HG02943 (cell line): Measurements from ENCODE around the gene ABCG1.

Experiments
- ATAC-seq: cut with Tn5 transposase; IDR thresholded peaks from one replicate; pipeline ENCODE4 v1.9.1; 2021; ENCODE audit warnings: mild to moderate bottlenecking, low read depth, moderate library complexity; ENCODE audit not compliant: unreplicated experiment

The ABCG1 gene

DNA sequence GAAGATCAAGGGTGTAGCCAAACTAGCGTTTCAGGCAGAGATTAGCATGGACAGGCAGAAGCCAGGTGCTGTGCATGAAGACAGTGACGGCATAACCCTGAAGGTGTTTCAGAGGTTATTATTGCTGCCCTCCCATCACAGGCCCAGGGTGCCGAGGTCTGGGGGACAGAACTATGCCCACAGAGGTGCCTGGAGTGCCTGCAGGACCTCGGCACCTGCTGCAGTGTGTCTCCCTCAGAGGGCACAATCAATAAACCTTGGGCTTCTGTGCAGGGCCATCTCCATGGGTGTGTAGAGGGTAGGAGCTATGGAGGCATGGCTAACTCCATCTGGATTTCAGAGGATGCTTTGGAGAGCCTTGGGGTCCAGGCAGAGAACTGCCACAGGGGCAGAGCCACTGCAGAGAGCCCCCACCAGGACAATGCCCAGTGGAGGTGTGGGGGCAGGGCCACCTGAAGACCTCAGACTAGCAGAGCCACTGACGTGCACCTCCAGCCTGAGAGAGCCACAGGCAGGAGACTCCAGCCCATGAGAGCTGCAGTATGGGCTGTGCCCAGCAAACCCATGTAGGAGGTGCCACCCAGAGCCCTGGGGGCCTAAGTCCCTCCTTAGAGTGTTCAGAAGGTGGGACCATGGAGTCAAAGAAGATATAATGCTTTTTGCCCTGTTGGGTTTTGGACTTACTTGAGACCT, 5.7 kb upstream of the ABCG1 start:
- ATAC-seq, result no peak

DNA sequence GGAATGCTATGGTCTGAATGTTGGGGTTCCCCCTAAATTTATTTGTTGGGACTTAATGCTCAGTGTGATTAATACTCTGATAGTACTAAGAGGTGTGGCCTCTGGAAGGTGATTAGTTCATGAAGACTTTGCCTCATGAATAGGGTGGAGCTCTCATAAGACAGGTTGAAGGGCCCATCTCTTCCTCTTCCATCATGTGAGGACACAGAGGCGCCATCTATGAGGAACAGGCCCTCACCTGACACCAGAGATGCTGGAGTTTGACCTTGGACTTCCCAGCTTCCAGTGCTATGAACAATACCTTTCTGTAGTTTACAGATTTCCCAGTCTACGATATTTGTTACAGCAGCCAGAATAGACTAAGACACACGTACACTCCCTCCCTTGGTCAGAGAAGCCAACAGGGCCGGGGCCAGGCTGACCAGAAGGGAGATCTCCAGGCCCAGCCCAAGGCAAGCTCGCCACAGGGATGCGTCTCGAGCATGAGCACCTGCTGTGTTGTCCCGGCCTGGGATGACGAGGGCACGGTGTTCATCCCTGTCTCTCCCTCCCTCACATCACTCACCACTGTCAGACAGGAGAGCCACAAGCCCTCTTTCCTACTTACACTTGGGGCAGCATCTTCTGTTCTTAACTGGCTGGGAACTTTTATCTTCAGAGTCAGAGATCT, 4.7 kb upstream of the ABCG1 start:
- no peak for ATAC-seq

DNA sequence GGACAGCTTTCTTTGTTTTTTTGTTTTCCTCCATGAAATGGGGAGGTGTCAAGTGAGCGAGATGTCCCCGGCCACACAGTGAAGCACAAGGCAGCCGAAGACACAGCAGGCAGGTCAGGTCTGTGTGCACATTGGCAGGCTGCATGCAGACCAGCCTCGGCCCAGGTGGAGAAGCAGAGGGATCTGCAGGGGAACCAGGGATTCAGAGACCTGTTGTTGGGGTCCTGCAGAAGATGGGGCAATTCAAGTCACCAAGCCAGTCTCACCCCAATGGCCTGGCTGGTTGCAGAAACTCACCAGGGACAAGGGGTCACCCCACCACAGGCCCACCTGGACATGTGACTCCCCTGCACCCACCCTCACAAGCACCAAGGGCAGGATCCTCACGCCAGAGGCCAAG, 4.0 kb upstream of the ABCG1 start:
- no peak for ATAC-seq

DNA sequence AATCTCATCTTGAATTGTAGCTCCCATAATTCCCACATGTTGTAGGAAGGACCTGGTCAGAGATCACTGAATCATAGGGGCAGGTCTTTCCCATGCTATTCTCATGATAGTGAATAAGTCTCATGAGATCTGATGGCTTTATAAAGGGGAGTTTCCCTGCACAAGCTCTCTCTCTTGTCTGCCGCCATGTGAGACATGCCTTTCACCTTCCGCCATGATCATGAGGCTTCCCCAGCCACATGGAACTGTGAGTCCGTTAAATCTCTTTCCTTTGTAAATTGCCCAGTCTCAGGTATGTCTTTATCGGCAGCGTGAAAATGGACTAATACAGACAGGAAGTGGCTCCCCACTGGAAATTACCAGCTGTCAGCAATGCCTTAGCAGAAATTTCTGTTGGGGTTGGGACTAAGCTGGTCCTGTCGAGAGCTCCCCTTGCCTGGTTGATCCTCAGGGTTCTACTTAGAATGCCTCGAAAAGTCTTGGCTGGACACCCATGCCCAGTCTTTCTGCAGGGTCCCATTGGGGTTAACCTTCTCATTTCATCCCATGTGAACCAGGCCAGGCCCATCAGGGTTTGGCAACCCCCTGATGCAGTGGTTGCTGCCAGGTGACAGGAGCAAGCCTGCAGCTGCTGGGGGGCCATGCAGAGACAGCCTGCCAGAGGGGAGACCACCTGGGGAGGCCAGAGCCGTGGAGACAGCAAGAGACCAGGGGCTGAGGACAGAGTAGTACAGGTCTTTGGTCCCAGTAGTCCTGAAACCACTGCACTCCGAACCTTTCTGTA, 2.8 kb upstream of the ABCG1 start:
- ATAC-seq, result no peak

DNA sequence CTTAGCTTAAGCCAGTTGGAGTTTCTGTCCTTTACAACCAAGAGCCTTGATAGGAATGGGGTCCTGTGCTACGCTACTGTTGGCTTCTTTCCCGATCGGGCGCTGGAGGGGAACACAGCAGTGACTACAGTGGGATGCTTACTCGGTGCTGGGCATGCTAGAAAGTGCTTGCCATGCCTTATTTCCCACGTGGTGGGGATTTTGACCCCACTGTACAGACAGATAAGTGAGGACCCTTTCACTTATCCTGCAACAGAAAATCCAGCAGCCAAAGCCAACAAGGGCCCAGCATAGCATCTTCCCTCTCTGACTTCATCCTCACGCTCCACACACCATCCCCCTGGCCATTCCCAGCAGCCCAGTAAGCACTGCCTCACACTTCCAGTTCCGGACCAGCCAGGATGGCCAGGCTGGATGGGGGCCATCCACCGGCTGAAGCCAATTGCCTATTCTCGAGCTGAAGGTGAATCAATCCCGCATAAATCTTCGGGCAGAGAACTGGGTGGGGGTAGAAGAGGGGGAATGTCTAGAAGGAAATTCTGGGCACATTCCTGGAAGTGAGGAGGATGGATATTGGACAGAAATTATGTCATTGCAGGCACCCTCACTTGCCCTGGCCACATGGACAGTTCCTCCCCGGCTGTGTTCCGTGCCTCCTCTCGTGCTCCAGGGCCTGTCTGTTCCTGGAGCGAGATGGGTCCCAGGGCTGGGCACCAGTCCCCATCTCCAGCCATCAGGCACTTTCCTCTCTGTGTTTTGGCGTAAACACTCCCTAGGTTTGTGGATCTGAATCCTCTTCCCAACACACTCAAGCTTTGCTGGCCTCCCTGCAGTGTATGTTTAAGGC, 2.0 kb upstream of the ABCG1 start:
- ATAC-seq, result no peak

DNA sequence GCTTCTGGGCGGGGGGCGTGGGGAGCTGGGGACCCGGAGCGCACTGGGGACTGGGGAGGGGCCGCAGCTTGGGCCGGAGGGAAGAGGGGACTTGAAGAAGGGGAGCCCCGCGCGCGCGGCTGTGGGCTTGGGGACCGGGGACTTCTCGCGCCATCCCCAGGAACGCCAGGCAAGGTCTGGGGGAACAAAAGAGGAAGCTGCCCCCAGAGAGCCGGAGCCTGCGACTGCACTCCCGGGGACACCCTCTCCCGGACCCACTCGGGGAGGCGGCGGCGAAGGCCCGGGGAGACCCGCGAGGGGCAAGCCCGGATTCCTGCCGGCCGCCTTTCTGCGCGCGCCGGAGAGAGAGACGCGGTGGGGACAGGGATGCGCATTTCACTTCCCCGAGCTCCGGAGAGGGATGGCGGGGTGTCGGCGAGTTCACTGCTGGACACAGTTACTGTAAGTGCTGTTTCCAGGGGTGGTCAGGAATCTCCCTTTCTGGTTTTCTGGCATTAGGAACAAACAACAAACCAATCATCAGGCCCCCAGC, 732 bp downstream of the ABCG1 start:
- no peak for ATAC-seq

DNA sequence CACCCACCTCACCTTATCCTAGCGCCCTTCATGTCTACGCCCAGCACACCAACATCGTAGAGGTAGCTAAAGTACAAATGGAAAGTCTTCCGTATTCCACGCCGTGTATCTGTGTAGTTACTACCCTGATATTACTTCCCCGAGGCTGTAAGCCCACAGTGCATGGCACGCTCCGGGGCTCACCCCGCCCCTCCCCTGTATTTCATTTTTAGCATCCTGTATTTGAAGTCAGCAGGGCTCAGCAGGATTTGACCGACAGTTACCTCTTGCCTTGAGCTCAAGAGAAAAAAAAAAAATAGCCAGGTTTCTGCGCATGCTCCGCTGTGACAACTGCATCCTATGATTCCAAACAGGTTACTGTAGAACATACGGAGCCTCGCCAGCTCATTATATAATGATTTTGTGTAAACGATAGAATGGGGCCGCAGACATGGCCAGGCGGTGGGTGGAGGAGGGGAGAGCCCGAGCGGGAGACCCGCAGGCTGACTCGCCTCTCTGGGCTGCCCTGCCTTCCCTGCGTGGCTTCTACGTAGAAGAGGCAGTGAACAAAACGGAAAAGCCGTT, 1.3 kb downstream of the ABCG1 start:
- no peak for ATAC-seq

DNA sequence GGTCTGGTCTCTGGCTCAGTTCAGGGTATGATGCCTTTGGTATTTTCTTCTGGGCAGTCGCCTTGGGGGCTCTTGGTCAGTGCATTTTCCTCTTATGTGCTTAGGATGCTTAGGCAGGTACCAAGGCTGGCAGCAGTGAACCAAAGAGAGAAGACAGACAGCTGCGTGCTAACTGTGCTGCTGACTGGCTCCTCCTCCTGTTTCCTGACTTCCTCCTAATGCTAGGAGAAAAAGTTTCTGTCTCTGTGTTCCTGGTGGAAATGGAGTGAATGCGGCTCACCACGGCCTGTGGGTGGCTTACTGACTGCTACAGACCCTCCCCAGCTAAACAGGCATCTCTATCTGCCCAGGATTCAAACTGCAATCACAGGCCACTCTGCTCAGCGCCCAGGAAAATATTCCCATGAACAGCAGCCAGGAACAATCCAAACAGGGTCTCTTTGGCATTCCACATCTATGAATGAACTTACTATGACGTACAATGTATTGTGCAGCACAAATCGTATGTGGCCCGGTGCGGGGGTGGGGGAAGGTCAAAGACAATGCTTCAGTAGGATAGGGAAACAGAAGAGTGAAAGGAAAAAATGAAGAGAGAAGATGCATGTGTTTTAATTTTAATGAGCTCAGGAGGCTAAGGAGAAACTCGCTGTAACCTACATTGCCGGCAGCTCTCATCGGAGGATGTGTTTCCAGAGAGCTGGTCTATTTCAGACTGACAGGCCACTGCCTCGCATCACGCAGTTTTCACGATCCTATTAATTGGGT, 2.8 kb downstream of the ABCG1 start:
- no peak for ATAC-seq

DNA sequence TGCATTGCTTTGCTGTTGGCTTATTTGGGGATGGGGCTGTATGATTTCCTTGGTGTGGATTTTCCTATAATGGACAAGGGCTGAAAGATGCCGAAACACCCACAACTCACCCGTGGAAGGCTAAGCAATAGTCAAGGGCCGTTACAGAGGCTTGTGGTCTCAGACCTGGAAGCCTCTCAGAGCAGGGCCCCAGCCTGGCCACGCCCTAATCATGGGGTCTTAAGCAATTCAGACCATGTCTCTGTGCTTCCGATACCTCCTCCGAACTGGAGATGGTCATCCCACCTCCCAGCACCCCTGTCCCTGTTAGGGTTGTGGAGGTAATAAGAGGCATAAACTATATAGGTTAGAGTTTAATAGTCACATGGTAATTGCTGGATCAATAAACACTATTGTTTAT, 3.4 kb downstream of the ABCG1 start:
- no peak for ATAC-seq

DNA sequence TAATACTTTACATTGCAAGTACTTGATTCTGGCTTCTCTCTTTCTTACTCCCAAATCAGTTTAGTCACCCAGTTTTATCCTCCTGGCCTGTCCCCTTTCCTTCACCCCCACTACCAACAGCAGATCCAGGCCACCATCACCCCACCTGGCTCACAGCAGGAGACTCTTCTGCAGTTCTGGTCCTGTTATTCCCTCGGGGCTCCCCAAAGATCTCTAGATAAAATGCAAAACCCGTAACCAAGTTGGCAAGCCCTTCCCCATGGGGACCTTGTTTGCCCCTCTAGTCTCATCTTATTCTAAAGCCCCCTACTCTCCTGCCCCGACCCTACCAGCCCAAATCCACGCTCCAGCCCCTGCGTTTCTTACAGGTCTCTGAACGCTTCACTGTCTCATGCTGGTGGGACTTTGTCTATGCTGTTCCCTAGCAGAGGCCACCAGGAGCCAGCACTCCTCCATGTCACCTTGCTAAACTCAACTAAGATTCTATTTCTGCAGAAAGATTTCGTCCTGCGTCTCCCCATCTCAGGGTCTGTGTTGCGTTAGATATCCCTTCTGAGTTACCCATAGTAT, 4.0 kb downstream of the ABCG1 start:
- no peak for ATAC-seq

DNA sequence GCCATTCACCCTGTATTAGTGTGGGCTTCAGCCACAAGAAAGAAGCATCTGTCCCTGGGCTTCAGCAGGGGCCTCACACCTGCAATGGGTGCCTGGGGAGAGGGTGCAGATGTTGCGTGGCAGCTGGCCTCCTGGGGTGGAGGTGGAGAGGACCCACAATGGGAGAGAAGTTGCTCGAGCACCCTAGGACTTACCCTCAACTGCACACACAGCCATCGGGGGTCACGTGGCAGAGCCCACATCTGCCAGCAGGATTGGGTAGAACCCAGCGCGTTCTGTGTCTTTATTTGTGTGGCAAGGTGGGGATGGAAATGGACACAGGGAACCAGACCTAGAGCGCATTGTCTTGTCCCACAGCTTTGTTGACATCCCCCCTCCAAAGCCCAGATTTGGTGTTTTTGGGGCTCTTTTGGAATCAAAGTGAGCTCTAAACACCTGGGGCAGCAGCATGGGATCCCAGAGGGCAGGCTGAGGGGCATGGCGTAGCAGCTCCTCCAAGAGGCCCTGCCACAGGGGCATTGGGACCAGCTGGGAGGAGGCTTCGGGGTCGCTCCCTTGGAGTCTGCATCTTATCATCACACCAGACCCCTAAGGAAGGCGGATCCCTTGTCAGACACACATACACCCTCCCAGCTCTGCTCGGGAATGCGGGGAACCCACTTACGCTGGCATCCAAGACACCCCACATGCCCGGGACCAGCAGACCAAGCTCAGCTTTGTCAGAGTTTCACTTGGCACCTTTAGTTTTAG, 5.1 kb downstream of the ABCG1 start:
- ATAC-seq, result no peak

DNA sequence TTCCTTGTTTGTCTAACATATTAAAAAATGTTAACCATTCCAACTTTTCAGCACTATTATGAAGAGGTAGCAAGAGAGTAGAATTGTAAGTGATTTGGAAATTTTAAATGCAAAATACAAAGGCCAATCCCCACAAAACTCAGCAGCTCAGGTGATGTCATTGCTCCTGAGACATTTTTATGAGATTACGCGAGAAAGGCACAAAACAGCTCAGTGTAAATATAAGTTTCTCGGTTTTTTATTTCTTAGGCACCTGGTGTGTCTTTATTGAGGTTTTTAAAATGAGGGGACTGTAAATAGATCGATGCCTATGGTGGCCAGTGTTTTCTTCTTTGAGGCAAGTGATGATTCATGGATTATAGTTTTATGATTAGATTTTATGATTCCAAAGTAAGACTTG, 6.1 kb downstream of the ABCG1 start:
- ATAC-seq, result no peak

DNA sequence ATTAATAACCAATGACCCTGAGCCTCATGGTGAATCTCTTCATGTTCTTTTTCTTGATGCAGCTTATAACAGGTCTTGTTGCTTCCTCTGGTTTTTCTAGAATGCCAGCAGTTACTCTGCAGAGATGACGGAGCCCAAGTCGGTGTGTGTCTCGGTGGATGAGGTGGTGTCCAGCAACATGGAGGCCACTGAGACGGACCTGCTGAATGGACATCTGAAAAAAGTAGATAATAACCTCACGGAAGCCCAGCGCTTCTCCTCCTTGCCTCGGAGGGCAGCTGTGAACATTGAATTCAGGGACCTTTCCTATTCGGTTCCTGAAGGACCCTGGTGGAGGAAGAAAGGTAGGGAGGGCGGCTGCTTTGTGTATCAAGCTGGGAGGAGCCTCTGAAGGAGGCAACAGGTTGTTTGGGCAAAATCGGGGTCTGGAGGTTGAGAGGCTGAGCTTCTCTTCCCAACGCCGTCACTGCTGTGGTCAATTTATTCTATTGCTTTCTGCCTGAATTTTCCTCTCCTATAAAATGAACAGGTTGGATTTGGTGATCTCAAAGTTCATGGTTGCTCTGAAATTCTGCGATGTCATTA, 6.7 kb downstream of the ABCG1 start:
- no peak for ATAC-seq

DNA sequence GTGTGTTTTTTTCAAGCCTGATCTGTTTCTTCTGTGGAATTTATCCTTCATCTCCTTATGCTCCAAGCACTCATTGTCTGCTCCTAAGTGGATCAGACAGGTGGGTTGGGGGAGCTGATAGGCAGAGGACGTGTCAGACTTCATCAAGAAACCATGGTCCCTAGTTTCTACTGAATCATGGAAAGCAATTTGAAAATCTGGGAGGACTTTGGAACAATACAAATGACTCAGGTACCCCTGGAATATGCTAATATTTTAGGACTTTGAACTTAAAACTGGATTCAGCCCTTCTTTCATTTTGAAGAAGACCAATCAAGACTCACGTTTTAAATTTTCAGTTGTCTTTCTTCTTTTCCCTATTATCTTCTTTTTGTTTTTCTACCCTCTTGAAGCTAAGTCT, 7.7 kb downstream of the ABCG1 start:
- ATAC-seq, result no peak

DNA sequence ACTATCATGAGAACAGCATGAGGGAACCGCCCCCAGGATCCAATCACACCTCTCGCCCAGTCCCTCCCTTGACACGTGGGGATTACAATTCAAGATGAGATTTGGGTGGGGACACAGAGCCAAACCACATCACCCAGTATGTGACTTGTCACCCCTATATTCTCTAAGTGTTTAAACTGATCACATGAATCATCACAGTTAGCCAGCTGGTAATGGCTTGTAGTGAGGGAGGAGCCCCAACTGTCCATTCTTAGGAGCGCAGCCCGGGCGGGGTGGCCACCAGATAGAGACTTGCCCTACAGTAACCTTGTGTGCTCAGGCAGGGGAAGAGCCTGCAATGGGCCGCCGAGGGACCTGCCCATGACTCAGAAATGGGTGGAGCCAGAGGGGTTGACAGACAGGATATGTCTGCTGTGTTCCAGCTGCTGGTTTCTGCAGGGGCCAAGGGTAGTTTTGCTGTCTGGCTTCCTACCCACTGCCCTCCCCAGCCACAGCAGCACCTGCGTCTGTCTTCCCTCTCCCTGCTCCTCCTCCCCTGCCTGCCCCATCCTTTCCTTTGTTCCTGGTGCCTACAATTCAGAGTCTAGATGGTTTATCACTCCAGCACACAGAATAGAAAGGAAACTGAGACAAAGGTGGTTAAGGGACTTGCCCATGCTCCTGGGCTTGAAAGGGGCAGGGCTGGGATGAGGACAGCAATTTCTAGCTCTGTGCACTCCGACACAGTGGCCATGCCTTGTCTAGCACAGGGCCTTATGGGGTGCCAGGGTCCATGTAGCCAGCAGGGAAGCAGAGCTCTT, 9.2 kb downstream of the ABCG1 start:
- peak; percentile 89 for ATAC-seq

DNA sequence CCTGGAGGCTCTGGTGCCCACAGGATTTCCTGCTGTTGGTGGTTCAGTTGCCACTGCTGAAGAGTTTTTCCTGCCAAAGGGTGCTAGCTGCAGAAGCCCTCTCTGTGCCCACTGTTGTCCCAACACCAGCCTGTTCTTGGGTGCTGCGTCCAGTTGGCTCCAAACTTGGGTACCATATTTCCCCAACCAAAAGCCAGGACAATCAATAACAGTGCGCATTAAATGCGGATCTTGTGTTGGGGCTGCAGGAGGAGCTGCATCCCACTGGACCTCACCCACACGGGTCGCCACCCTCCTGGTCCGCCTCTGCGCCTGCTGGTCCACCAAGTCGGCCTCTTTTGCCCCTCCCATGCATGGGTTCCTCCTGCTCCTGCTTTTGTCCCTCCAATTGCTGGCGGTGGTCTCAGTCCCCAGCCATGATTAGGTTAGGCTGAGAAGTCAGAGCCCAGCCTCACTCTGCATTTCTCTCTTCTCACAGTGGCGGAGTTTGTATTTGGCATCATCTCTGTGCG, 9.8 kb downstream of the ABCG1 start:
- no peak for ATAC-seq

DNA sequence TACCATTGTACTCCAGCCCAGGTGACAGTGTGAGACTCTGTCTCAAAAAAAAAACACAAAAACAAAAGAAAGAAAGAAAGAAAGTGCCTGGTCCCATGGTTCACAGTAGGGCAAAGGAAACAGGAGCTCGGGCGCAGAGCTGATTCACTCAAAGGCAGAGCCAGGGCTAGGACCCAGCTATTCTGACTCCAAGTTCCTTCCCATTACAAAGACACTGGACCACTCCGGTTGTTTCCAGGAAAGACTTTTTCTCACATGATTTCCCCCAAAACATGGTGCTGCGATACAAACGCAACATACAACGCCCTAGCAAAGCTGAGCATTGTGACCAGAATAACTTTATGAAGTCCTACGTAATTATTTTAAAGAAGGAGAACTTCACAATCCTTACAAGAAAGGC, 10.7 kb downstream of the ABCG1 start:
- ATAC-seq, result no peak
